ENCODE measurements around the gene UNC45B. TPM values are rescaled to one million over a fixed set of nuclear protein-coding genes. Genes with fewer than 3 reads are reported as not detected.

Gene UNC45B
- total RNA-seq, 1 donor from 2014 or later: not detected

- H3K27me3 Mint-ChIP-seq: peaks cover 2% of the 10 kb centered on the region
- peaks cover 26% of the 10 kb centered on the region for H3K4me1 Mint-ChIP-seq
- H3K36me3 Mint-ChIP-seq (ENCODE audit: low read depth): peaks cover 7% of the 10 kb centered on the region
- POLR2A ChIA-PET: interaction anchor here (0.6 to 0.8 kb wide), 2 partner anchors 98 to 160 kb away, joined by 3 read pairs; partner anchors contain the start of genes CCT6B and ZNF830
- H3K9me3 Mint-ChIP-seq: no peaks in the 10 kb centered on the region
- no peak within 1 kb of the TSS for H3K27ac Mint-ChIP-seq
- ATAC-seq (ENCODE audit: low read depth) (no peak), DNase-seq (no peak)
- intact Hi-C loops (cut with micrococcal nuclease): no loop called here
- CTCF ChIA-PET: interaction anchor here (0.9 to 4.2 kb wide), 7 partner anchors 99 to 701 kb away, joined by 3 to 53 read pairs (median 5); no protein-coding TSS in a partner anchor
- TF ChIP-seq, protein P1, sequence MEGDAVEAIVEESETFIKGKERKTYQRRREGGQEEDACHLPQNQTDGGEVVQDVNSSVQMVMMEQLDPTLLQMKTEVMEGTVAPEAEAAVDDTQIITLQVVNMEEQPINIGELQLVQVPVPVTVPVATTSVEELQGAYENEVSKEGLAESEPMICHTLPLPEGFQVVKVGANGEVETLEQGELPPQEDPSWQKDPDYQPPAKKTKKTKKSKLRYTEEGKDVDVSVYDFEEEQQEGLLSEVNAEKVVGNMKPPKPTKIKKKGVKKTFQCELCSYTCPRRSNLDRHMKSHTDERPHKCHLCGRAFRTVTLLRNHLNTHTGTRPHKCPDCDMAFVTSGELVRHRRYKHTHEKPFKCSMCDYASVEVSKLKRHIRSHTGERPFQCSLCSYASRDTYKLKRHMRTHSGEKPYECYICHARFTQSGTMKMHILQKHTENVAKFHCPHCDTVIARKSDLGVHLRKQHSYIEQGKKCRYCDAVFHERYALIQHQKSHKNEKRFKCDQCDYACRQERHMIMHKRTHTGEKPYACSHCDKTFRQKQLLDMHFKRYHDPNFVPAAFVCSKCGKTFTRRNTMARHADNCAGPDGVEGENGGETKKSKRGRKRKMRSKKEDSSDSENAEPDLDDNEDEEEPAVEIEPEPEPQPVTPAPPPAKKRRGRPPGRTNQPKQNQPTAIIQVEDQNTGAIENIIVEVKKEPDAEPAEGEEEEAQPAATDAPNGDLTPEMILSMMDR (IDR thresholded peaks at IDR 0.05): no peak
- H3K4me3 Mint-ChIP-seq: no peak within 1 kb of the TSS
These were observed 26.3 kb upstream of the UNC45B start, which contains the start of gene FNDC8 for GRCh38 chr17:35121315-35121714. Gene FNDC8, plus strand, starts transcription at chr17:35121615. Its CDS starts 79 bp downstream, at chr17:35121694.

GRCh38 chr17:35127751-35128514 lies 19.7 kb upstream of the UNC45B start:
- Mint-ChIP-seq H3K36me3 (ENCODE audit: low read depth) (peaks cover 27% of the 10 kb centered on the region), H3K4me3 (no peak overlapping the region), H3K27me3 (no peaks in the 10 kb centered on the region), H3K9me3 (no peaks in the 10 kb centered on the region), H3K4me1 (no peaks in the 10 kb centered on the region), H3K27ac (no peak overlapping the region)
- TF ChIP-seq, protein P1 (IDR thresholded peaks at IDR 0.05): no peak
- ChIA-PET CTCF (interaction anchor here (0.6 kb wide), 1 partner anchor 64 kb away, joined by 4 read pairs; no protein-coding TSS in a partner anchor), POLR2A (no interaction called here)
- DNase-seq: no peak
- ATAC-seq (ENCODE audit: low read depth): no peak
- intact Hi-C loops (cut with micrococcal nuclease): no loop called here

DNA sequence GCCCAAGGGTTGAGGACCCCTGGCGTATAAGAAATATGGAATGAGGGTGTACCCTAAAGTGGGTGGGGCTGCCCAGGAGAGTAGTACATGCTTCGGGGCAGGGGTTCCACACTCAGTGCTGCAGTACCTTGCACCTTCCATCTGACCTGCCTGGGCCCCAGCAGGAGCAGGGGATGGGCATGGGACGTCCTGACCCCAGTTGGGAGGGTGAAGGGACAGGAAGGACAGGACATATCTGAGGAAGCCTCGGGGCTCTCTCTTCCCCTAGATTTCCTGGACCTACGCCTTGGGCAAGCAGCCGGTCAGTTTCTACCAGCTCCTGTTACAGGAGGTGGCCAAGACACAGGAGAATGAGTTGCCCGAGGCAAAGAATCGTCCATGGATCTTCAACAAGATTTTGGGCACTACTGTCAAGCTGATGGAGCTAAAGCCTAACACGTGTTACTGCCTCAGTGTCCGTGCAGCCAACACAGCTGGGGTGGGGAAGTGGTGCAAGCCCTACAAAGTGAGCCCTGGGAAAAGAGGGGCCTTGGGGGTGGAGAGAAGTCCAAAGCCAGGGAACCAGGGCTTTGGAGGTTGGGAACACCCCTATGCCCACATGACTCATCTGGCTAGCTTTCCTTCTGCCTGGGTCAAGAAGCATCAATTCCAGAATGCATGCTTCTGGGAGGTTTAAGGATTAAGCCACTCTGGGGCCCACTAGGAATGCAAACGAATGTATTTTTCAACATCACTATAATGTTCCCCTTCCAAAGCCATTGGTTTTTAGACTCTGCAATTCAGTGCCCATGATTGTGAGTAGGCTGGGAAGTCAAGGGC lies 18.3 kb upstream of the UNC45B start:
- peaks cover 42% of the 10 kb centered on the region for H3K36me3 Mint-ChIP-seq (ENCODE audit: low read depth)
- DNase-seq (no peak), ATAC-seq (ENCODE audit: low read depth) (no peak)
- no peaks in the 10 kb centered on the region for H3K4me1 Mint-ChIP-seq
- H3K27ac Mint-ChIP-seq: no peak overlapping the region
- POLR2A ChIA-PET: no interaction called here
- H3K27me3 Mint-ChIP-seq: no peaks in the 10 kb centered on the region
- intact Hi-C loops (cut with micrococcal nuclease): no loop called here
- no peak overlapping the region for H3K4me3 Mint-ChIP-seq
- CTCF ChIA-PET: no interaction called here
- TF ChIP-seq, protein P1 (IDR thresholded peaks at IDR 0.05): no peak
- H3K9me3 Mint-ChIP-seq: no peaks in the 10 kb centered on the region

DNA sequence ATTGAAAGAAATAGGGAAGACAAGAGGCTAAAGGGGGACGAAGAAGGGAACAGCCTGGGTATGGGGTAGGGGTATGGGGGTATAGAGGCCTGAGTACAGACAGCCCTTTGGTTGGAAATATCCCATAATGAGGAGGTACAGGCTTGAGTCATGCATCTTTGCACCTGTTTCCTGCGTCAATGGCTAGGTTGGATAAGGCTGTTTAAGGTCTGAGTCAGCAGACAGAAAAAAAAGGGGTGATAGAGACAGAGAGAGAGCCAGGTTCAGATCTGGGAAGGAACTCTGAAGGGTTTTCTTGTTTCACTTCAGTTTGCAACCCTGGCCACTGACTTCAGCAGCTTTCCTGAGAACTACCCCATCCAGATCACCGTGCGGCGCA lies 17.7 kb upstream of the UNC45B start:
- no peak for DNase-seq
- Mint-ChIP-seq H3K4me1 (no peaks in the 10 kb centered on the region), H3K9me3 (no peaks in the 10 kb centered on the region), H3K4me3 (no peak overlapping the region), H3K27ac (no peak overlapping the region), H3K36me3 (ENCODE audit: low read depth) (peaks cover 48% of the 10 kb centered on the region), H3K27me3 (no peaks in the 10 kb centered on the region)
- ChIA-PET CTCF (interaction anchor here (1.9 kb wide), 1 partner anchor 11 kb away, joined by 6 read pairs; the partner anchor contains the start of gene RAD51D), POLR2A (no interaction called here)
- TF ChIP-seq, protein P1 (IDR thresholded peaks at IDR 0.05): no peak
- intact Hi-C loops (cut with micrococcal nuclease): no loop called here
- ATAC-seq (ENCODE audit: low read depth): no peak

GRCh38 chr17:35130392-35130791 lies 17.2 kb upstream of the UNC45B start:
- ChIA-PET POLR2A (no interaction called here), CTCF (interaction anchor here (1.9 kb wide), 1 partner anchor 11 kb away, joined by 6 read pairs; the partner anchor contains the start of gene RAD51D)
- DNase-seq (no peak), ATAC-seq (ENCODE audit: low read depth) (no peak)
- Mint-ChIP-seq H3K4me3 (no peak overlapping the region), H3K4me1 (no peaks in the 10 kb centered on the region), H3K27me3 (no peaks in the 10 kb centered on the region), H3K36me3 (ENCODE audit: low read depth) (peaks cover 52% of the 10 kb centered on the region), H3K27ac (no peak overlapping the region), H3K9me3 (no peaks in the 10 kb centered on the region)
- intact Hi-C loops (cut with micrococcal nuclease): no loop called here
- TF ChIP-seq, protein P1 (IDR thresholded peaks at IDR 0.05): no peak
